ENCODE results near the gene PLPP4.

PLPP4 gene

GRCh38 chr10:120575411-120575810, 118.4 kb downstream of the PLPP4 start:
- no peak for DNase-seq (ENCODE audit: low read depth, low spot score)

- no peak for DNase-seq (ENCODE audit: low read depth, low spot score)
These were observed 121.1 kb downstream of the PLPP4 start for GRCh38 chr10:120578134-120578533.

- DNase-seq (ENCODE audit: low read depth, low spot score), result no peak
These were observed 121.9 kb downstream of the PLPP4 start for GRCh38 chr10:120578890-120579289.

GRCh38 chr10:120580918-120581895, 124.2 kb downstream of the PLPP4 start:
- DNase-seq (ENCODE audit: low read depth, low spot score), result no peak

- DNase-seq (ENCODE audit: low read depth, low spot score), result no peak
These were observed 125.7 kb downstream of the PLPP4 start for GRCh38 chr10:120582753-120583152.

- no peak for DNase-seq (ENCODE audit: low read depth, low spot score)
These were observed 126.5 kb downstream of the PLPP4 start for GRCh38 chr10:120583424-120584108.

GRCh38 chr10:120584786-120585185, 127.8 kb downstream of the PLPP4 start:
- DNase-seq (ENCODE audit: low read depth, low spot score), result no peak

- DNase-seq (ENCODE audit: low read depth, low spot score), result no peak
These were observed 129.4 kb downstream of the PLPP4 start for GRCh38 chr10:120586471-120586872.

- no peak for DNase-seq (ENCODE audit: low read depth, low spot score)
These were observed 130.0 kb downstream of the PLPP4 start for GRCh38 chr10:120587061-120587460.

GRCh38 chr10:120588311-120588710, 131.3 kb downstream of the PLPP4 start:
- DNase-seq (ENCODE audit: low read depth, low spot score), result no peak

- no peak for DNase-seq (ENCODE audit: low read depth, low spot score)
These were observed 136.7 kb downstream of the PLPP4 start for GRCh38 chr10:120593693-120594092.

- no peak for DNase-seq (ENCODE audit: low read depth, low spot score)
These were observed 140.9 kb downstream of the PLPP4 start for GRCh38 chr10:120597902-120598301.

- no peak for DNase-seq (ENCODE audit: low read depth, low spot score)
These were observed 141.4 kb downstream of the PLPP4 start for GRCh38 chr10:120598386-120598785.

- DNase-seq (ENCODE audit: low read depth, low spot score), result no peak
These were observed 142.2 kb downstream of the PLPP4 start for GRCh38 chr10:120599200-120599724.

- no peak for DNase-seq (ENCODE audit: low read depth, low spot score)
These were observed 144.0 kb downstream of the PLPP4 start for GRCh38 chr10:120600871-120601649.

GRCh38 chr10:120601999-120602398, 145.0 kb downstream of the PLPP4 start:
- DNase-seq (ENCODE audit: low read depth, low spot score), result no peak

- DNase-seq (ENCODE audit: low read depth, low spot score), result no peak
These were observed 148.4 kb downstream of the PLPP4 start for GRCh38 chr10:120605410-120605809.

GRCh38 chr10:120606051-120606764, 149.2 kb downstream of the PLPP4 start:
- no peak for DNase-seq (ENCODE audit: low read depth, low spot score)

GRCh38 chr10:120607016-120607709, 150.1 kb downstream of the PLPP4 start:
- DNase-seq (ENCODE audit: low read depth, low spot score), result no peak
